ENCODE data around the gene IRF2BP2.

GRCh38 chr1:234562334-234562733, 47.6 kb downstream of the IRF2BP2 start:
- TF ChIP-seq CTCF (IDR thresholded peaks at IDR 0.05; ENCODE audit: insufficient read depth, low read length, poor library complexity, severe bottlenecking) (no peak), EZH2phosphoT487 (conservative IDR thresholded peaks at IDR 0.05; ENCODE audit: low read length) (no peak)
